ENCODE measurements around the gene CD2AP.
A peak's percentile ranks its signal among the peaks of the same experiment; 100 is the strongest.
"Not testable (repeated sequence)": the region's sequence is repeated elsewhere in the genome, so short reads cannot be mapped to it uniquely, and the experiment has no call there.

Gene CD2AP

DNA sequence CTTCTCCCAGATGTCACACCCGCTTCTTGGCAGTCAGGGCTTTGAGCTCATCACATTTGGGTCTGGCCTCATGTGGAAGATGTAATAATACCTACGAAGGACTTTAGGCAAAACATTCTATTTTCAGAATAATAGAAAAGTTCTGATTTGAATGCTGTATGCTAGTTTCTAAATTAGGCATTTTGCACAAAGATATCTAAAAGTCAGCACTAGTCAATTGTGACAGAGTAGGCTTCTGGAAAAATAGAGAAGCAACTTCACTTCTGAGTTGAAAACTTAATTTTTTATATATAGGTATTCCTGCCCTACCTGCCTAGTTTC, 38.3 kb upstream of the CD2AP start:
- FAIRE-seq (peak; percentile 43), DNase-seq (ENCODE audit: insufficient read length, low spot score) (no peak)
- TF ChIP-seq POLR2A (IDR thresholded peaks at IDR 0.05; ENCODE audit: low read depth, low read length) (no peak), POU2F2 (IDR thresholded peaks at IDR 0.05; ENCODE audit: low read depth, low read length) (no peak), TAF1 (IDR thresholded peaks at IDR 0.05; ENCODE audit: low read depth, low read length) (no peak), PAX5 (IDR thresholded peaks at IDR 0.05; ENCODE audit: insufficient read depth, low read length, severe bottlenecking) (no peak), POLR2AphosphoS5 (IDR thresholded peaks at IDR 0.05; ENCODE audit: low read depth, low read length) (no peak), SPI1 (IDR thresholded peaks at IDR 0.05; ENCODE audit: low read depth, low read length) (no peak)

GRCh38 chr6:47440719-47441118, 36.9 kb upstream of the CD2AP start:
- TF ChIP-seq POU2F2 (IDR thresholded peaks at IDR 0.05; ENCODE audit: low read depth, low read length) (peak; percentile 89), PAX5 (IDR thresholded peaks at IDR 0.05; ENCODE audit: insufficient read depth, low read length, severe bottlenecking) (no peak), SPI1 (IDR thresholded peaks at IDR 0.05; ENCODE audit: low read depth, low read length) (0 out of 2 replicates have a peak, but pooled peaks have one; percentile 6)
- peak; percentile 87 for FAIRE-seq

GRCh38 chr6:47444964-47445363, 32.6 kb upstream of the CD2AP start:
- not testable (repeated sequence) for DNase-seq (ENCODE audit: insufficient read length, low spot score); FAIRE-seq

More at GRCh38 chr6:47440719-47441118, 36.9 kb upstream of the CD2AP start:
- DNase-seq (ENCODE audit: insufficient read length, low spot score) = no peak

DNA sequence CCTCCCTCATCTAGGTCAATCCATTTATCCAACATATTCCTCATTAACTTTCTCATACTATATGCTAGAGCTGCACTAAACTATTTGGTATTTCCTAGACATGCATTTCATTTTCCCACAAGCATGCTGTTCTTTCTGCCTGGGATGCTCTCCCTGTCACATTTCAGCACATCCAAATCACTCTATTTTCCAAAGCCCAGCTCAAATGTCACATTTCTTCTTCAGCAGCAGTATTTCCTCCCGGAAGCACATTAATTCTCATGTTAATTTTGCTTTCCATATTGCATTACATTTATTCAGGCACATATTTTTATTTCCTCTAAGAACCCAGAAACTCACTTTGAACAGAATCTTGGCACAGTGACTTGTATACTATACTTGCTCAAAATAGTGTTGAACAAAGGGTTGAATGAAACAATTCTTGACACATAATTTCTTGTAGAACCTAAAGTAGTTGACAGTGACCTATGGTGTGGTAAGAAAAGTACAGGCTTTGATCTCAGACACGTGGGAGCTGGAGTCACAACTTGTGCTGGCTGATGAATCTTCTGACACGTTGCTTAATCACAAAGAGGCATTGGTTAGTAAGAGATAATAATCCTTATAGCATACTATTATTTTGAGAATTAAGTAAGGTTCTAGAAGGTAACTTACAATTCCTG, 30.8 kb upstream of the CD2AP start:
- no peak for FAIRE-seq
- no peak for DNase-seq (ENCODE audit: insufficient read length, low spot score)

DNA sequence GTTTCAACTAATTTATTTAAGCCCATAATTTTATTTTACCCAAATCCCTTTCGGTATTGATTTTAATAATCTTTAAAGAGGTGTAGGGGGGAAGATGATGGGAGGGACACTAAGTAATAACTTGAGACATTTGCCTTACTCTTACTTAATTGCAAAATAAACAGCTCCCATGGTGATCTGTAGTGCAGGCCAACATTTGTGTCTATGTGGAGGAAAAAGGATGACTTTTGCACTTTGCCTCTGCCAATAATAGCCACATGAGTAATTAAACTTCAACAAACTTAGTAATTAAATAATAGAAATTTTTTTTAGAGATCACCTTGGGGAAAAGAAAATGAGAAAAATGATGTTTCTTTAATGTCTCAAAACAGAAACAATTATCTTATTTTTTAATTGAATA, 29.9 kb upstream of the CD2AP start:
- TF ChIP-seq PAX5 (IDR thresholded peaks at IDR 0.05; ENCODE audit: insufficient read depth, low read length, severe bottlenecking) = no peak
- TF ChIP-seq POLR2AphosphoS5 (IDR thresholded peaks at IDR 0.05; ENCODE audit: low read depth, low read length) = no peak
- TF ChIP-seq POLR2A (IDR thresholded peaks at IDR 0.05; ENCODE audit: low read depth, low read length) = no peak
- TF ChIP-seq SPI1 (IDR thresholded peaks at IDR 0.05; ENCODE audit: low read depth, low read length) = no peak
- TF ChIP-seq TAF1 (IDR thresholded peaks at IDR 0.05; ENCODE audit: low read depth, low read length) = no peak
- no peak for TF ChIP-seq POU2F2 (IDR thresholded peaks at IDR 0.05; ENCODE audit: low read depth, low read length)
- no peak for FAIRE-seq
- DNase-seq (ENCODE audit: insufficient read length, low spot score) = no peak

More for the DNA sequence above, 30.8 kb upstream of the CD2AP start:
- no peak for TF ChIP-seq SPI1 (IDR thresholded peaks at IDR 0.05; ENCODE audit: low read depth, low read length)
- no peak for TF ChIP-seq POLR2AphosphoS5 (IDR thresholded peaks at IDR 0.05; ENCODE audit: low read depth, low read length)
- TF ChIP-seq POLR2A (IDR thresholded peaks at IDR 0.05; ENCODE audit: low read depth, low read length) = no peak
- no peak for TF ChIP-seq PAX5 (IDR thresholded peaks at IDR 0.05; ENCODE audit: insufficient read depth, low read length, severe bottlenecking)
- no peak for TF ChIP-seq POU2F2 (IDR thresholded peaks at IDR 0.05; ENCODE audit: low read depth, low read length)
- no peak for TF ChIP-seq TAF1 (IDR thresholded peaks at IDR 0.05; ENCODE audit: low read depth, low read length)

GRCh38 chr6:47451162-47451561, 26.4 kb upstream of the CD2AP start:
- TF ChIP-seq SPI1 (IDR thresholded peaks at IDR 0.05; ENCODE audit: low read depth, low read length) (no peak), PAX5 (IDR thresholded peaks at IDR 0.05; ENCODE audit: insufficient read depth, low read length, severe bottlenecking) (no peak), POLR2A (IDR thresholded peaks at IDR 0.05; ENCODE audit: low read depth, low read length) (no peak), POLR2AphosphoS5 (IDR thresholded peaks at IDR 0.05; ENCODE audit: low read depth, low read length) (no peak), TAF1 (IDR thresholded peaks at IDR 0.05; ENCODE audit: low read depth, low read length) (no peak), POU2F2 (IDR thresholded peaks at IDR 0.05; ENCODE audit: low read depth, low read length) (no peak)
- DNase-seq (ENCODE audit: insufficient read length, low spot score) = no peak
- no peak for FAIRE-seq

DNA sequence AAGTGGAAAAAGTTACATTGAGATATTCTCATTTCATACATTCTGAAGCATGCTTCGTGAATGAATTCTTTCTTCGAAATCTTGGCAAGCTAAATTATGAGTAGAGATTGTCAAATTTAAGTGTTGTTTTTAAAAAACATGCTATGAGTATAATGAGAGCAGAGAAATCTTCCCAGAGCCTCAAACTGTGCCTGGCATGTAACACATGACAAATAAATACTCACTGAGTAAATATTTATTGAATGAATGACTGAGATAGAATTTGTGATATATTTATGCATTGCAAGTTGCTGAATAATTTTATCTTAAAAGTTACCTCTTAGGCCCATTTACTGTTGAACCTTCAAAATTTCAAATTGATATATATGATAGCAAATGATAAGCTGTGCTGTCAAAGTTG, 24.7 kb upstream of the CD2AP start:
- FAIRE-seq = no peak
- no peak for TF ChIP-seq TAF1 (IDR thresholded peaks at IDR 0.05; ENCODE audit: low read depth, low read length)
- TF ChIP-seq SPI1 (IDR thresholded peaks at IDR 0.05; ENCODE audit: low read depth, low read length) = no peak
- no peak for TF ChIP-seq POLR2AphosphoS5 (IDR thresholded peaks at IDR 0.05; ENCODE audit: low read depth, low read length)
- TF ChIP-seq PAX5 (IDR thresholded peaks at IDR 0.05; ENCODE audit: insufficient read depth, low read length, severe bottlenecking) = no peak
- no peak for TF ChIP-seq POLR2A (IDR thresholded peaks at IDR 0.05; ENCODE audit: low read depth, low read length)
- TF ChIP-seq POU2F2 (IDR thresholded peaks at IDR 0.05; ENCODE audit: low read depth, low read length) = no peak
- DNase-seq (ENCODE audit: insufficient read length, low spot score) = no peak

GRCh38 chr6:47453372-47453936, 24.1 kb upstream of the CD2AP start:
- peak; percentile 70 for FAIRE-seq
- TF ChIP-seq SPI1 (IDR thresholded peaks at IDR 0.05; ENCODE audit: low read depth, low read length) (no peak), POLR2AphosphoS5 (IDR thresholded peaks at IDR 0.05; ENCODE audit: low read depth, low read length) (no peak), POLR2A (IDR thresholded peaks at IDR 0.05; ENCODE audit: low read depth, low read length) (no peak), TAF1 (IDR thresholded peaks at IDR 0.05; ENCODE audit: low read depth, low read length) (no peak), PAX5 (IDR thresholded peaks at IDR 0.05; ENCODE audit: insufficient read depth, low read length, severe bottlenecking) (no peak), POU2F2 (IDR thresholded peaks at IDR 0.05; ENCODE audit: low read depth, low read length) (no peak)

DNA sequence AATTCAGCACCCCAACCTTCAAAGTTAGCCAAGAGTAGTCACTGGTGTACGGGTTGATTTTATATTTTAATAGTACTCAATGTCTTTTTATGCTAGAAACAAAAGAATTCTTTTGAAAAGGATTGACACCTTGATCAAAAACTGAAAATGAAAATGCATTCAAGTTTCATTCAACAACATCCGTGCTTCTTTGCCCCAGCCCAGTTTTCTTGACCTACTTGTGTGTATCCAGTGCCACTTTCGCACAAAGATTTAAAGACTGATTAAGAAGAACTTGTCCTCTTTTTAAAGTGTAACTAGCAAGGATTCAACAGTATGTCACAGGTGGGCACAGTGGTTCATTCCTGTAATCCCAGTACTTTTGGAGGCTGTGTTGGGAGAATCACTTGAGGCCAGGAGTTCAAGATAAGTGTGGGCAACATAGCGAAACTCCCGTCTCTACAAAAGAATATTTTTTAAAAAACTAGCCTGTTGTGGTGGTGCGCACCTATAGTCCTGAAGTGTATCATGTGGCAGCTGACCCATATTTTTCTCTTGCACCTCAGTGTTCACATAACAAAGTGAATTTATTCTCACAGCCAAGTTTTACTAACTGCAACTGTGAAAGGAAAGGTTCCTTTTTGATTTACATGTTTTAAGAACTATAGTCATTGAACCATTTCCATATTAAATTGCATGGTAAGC, 22.7 kb upstream of the CD2AP start:
- TF ChIP-seq PAX5 (IDR thresholded peaks at IDR 0.05; ENCODE audit: insufficient read depth, low read length, severe bottlenecking) = no peak
- TF ChIP-seq POLR2A (IDR thresholded peaks at IDR 0.05; ENCODE audit: low read depth, low read length) = no peak
- no peak for TF ChIP-seq POU2F2 (IDR thresholded peaks at IDR 0.05; ENCODE audit: low read depth, low read length)
- TF ChIP-seq TAF1 (IDR thresholded peaks at IDR 0.05; ENCODE audit: low read depth, low read length) = no peak
- TF ChIP-seq SPI1 (IDR thresholded peaks at IDR 0.05; ENCODE audit: low read depth, low read length) = no peak
- TF ChIP-seq POLR2AphosphoS5 (IDR thresholded peaks at IDR 0.05; ENCODE audit: low read depth, low read length) = no peak
- DNase-seq (ENCODE audit: insufficient read length, low spot score) = no peak
- peak; percentile 28 for FAIRE-seq

More at GRCh38 chr6:47453372-47453936, 24.1 kb upstream of the CD2AP start:
- DNase-seq (ENCODE audit: insufficient read length, low spot score) = no peak

Data from GM12891 (cell line).